ENCODE measurements around the gene ITGBL1.

ITGBL1 gene

GRCh38 chr13:101707659-101708058 lies 255.2 kb downstream of the ITGBL1 start:
- DNase-seq: no peak

GRCh38 chr13:101708115-101708514 lies 255.6 kb downstream of the ITGBL1 start:
- no peak for DNase-seq

GRCh38 chr13:101709952-101710351 lies 257.5 kb downstream of the ITGBL1 start:
- no peak for DNase-seq

GRCh38 chr13:101711307-101712025 lies 259.0 kb downstream of the ITGBL1 start:
- DNase-seq: no peak

GRCh38 chr13:101712026-101712348 lies 259.5 kb downstream of the ITGBL1 start:
- no peak for DNase-seq

GRCh38 chr13:101714195-101714594 lies 261.7 kb downstream of the ITGBL1 start:
- DNase-seq: no peak

- DNase-seq: no peak
Measured at GRCh38 chr13:101717353-101717752, 264.9 kb downstream of the ITGBL1 start.

GRCh38 chr13:101718496-101718895 lies 266.0 kb downstream of the ITGBL1 start:
- no peak for DNase-seq

- DNase-seq: no peak
Measured at GRCh38 chr13:101726681-101727080, 274.2 kb downstream of the ITGBL1 start.

- DNase-seq: no peak
Measured at GRCh38 chr13:101727118-101727517, 274.6 kb downstream of the ITGBL1 start.

GRCh38 chr13:101728021-101728420 lies 275.5 kb downstream of the ITGBL1 start:
- no peak for DNase-seq

GRCh38 chr13:101728615-101729014 lies 276.1 kb downstream of the ITGBL1 start:
- no peak for DNase-seq

- DNase-seq: no peak
Measured at GRCh38 chr13:101730420-101731000, 278.0 kb downstream of the ITGBL1 start.

- DNase-seq: no peak
Measured at GRCh38 chr13:101736566-101736965, 284.1 kb downstream of the ITGBL1 start.

GRCh38 chr13:101738336-101738735 lies 285.9 kb downstream of the ITGBL1 start:
- DNase-seq: no peak

- no peak for DNase-seq
Measured at GRCh38 chr13:101739382-101740178, 287.1 kb downstream of the ITGBL1 start.

- no peak for DNase-seq
Measured at GRCh38 chr13:101746513-101746912, 294.0 kb downstream of the ITGBL1 start.

- DNase-seq: no peak
Measured at GRCh38 chr13:101747039-101747438, 294.6 kb downstream of the ITGBL1 start.

- DNase-seq: no peak
Measured at GRCh38 chr13:101749584-101749983, 297.1 kb downstream of the ITGBL1 start.

- no peak for DNase-seq
Measured at GRCh38 chr13:101751488-101751887, 299.0 kb downstream of the ITGBL1 start.

- DNase-seq: no peak
Measured at GRCh38 chr13:101752432-101752831, 300.0 kb downstream of the ITGBL1 start.

- no peak for DNase-seq
Measured at GRCh38 chr13:101755228-101755887, 302.9 kb downstream of the ITGBL1 start.

GRCh38 chr13:101757446-101758039 lies 305.1 kb downstream of the ITGBL1 start:
- no peak for DNase-seq

All from DMS 273 treated with DMSO at 0.1 percent for 48 hours (cell line).